Activated T-cell treated with anti-CD3 and anti-CD28 coated beads for 4 hours (primary cell): ENCODE data around the gene QRSL1.
"Not testable (repeated sequence)": the region's sequence is repeated elsewhere in the genome, so short reads cannot be mapped to it uniquely, and the experiment has no call there.

Experiments
- DNase-seq: peaks from one replicate; pipeline ENCODE4 v3.0.0-alpha.2; 2020

QRSL1 gene

GRCh38 chr6:106629103-106629858 is at the start of gene QRSL1, which contains the start of gene RTN4IP1:
Gene QRSL1 (plus strand): TSS chr6:106629578. CDS start chr6:106629682, 104 bp downstream.
Gene RTN4IP1 (minus strand): TSS chr6:106629498. CDS start chr6:106629021, 477 bp downstream.
- DNase-seq, result peak; percentile 73

GRCh38 chr6:106581468-106581867 is 47.9 kb upstream of the QRSL1 start:
- DNase-seq, result no peak

GRCh38 chr6:106586815-106587415 is 42.5 kb upstream of the QRSL1 start:
- no peak for DNase-seq

- not testable (repeated sequence) for DNase-seq
These were observed 40.4 kb upstream of the QRSL1 start for GRCh38 chr6:106588937-106589336.

- no peak for DNase-seq
These were observed 38.1 kb upstream of the QRSL1 start for GRCh38 chr6:106591111-106591825.

- no peak for DNase-seq
These were observed 29.9 kb upstream of the QRSL1 start for GRCh38 chr6:106599440-106599839.

GRCh38 chr6:106600329-106600728 is 29.0 kb upstream of the QRSL1 start:
- no peak for DNase-seq

GRCh38 chr6:106608080-106608668 is 21.2 kb upstream of the QRSL1 start:
- peak; percentile 5 for DNase-seq

GRCh38 chr6:106609699-106610098 is 19.7 kb upstream of the QRSL1 start:
- no peak for DNase-seq

- no peak for DNase-seq
These were observed 18.3 kb upstream of the QRSL1 start for GRCh38 chr6:106611030-106611429.

GRCh38 chr6:106612671-106613416 is 16.5 kb upstream of the QRSL1 start:
- DNase-seq, result no peak

- DNase-seq, result no peak
These were observed 15.8 kb upstream of the QRSL1 start for GRCh38 chr6:106613590-106613989.

GRCh38 chr6:106614166-106614565 is 15.2 kb upstream of the QRSL1 start:
- no peak for DNase-seq

- no peak for DNase-seq
These were observed 14.7 kb upstream of the QRSL1 start for GRCh38 chr6:106614592-106615257.

- DNase-seq, result no peak
These were observed 12.1 kb upstream of the QRSL1 start for GRCh38 chr6:106617302-106617701.

GRCh38 chr6:106617857-106618256 is 11.5 kb upstream of the QRSL1 start:
- no peak for DNase-seq

GRCh38 chr6:106618324-106618723 is 11.1 kb upstream of the QRSL1 start:
- DNase-seq, result no peak

- DNase-seq, result no peak
These were observed 10.2 kb upstream of the QRSL1 start for GRCh38 chr6:106619223-106619622.

- no peak for DNase-seq
These were observed 8.3 kb upstream of the QRSL1 start for GRCh38 chr6:106620931-106621672.

GRCh38 chr6:106622412-106622811 is 7.0 kb upstream of the QRSL1 start:
- no peak for DNase-seq

- DNase-seq, result no peak
These were observed 6.3 kb upstream of the QRSL1 start for GRCh38 chr6:106623039-106623438.
